Measurements from ENCODE around the gene DOCK4. TPM values are rescaled to one million over a fixed set of nuclear protein-coding genes. Genes with fewer than 3 reads are reported as not detected.

Gene DOCK4
- total RNA-seq, 4 donors from 2014 or later: 14.0 to 48.1 (median 30.9) TPM

GRCh38 chr7:112052498-112052897 is 153.7 kb downstream of the DOCK4 start:
- no peak overlapping the region for H3K27ac ChIP-seq
- no peaks in the 10 kb centered on the region for H3K9me3 ChIP-seq
- intact Hi-C loops (cut with DNase I): no loop called here
- H3K4me1 ChIP-seq: peaks cover 0 to 6% of the 10 kb centered on the region in 2 donors
- no peaks in the 10 kb centered on the region for H3K36me3 ChIP-seq
- TF ChIP-seq, protein P1, sequence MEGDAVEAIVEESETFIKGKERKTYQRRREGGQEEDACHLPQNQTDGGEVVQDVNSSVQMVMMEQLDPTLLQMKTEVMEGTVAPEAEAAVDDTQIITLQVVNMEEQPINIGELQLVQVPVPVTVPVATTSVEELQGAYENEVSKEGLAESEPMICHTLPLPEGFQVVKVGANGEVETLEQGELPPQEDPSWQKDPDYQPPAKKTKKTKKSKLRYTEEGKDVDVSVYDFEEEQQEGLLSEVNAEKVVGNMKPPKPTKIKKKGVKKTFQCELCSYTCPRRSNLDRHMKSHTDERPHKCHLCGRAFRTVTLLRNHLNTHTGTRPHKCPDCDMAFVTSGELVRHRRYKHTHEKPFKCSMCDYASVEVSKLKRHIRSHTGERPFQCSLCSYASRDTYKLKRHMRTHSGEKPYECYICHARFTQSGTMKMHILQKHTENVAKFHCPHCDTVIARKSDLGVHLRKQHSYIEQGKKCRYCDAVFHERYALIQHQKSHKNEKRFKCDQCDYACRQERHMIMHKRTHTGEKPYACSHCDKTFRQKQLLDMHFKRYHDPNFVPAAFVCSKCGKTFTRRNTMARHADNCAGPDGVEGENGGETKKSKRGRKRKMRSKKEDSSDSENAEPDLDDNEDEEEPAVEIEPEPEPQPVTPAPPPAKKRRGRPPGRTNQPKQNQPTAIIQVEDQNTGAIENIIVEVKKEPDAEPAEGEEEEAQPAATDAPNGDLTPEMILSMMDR (IDR thresholded peaks at IDR 0.05): no peak
- no peak for TF ChIP-seq POLR2A (IDR thresholded peaks at IDR 0.05)
- H3K27me3 ChIP-seq: no peaks in the 10 kb centered on the region
- H3K4me3 ChIP-seq (replicated peaks in 1 of 3): no peak overlapping the region
- WGBS, 2 donors: 82 to 91% methylated on average over 1 of the region's 1 CpG
- no peak for DNase-seq

DNA sequence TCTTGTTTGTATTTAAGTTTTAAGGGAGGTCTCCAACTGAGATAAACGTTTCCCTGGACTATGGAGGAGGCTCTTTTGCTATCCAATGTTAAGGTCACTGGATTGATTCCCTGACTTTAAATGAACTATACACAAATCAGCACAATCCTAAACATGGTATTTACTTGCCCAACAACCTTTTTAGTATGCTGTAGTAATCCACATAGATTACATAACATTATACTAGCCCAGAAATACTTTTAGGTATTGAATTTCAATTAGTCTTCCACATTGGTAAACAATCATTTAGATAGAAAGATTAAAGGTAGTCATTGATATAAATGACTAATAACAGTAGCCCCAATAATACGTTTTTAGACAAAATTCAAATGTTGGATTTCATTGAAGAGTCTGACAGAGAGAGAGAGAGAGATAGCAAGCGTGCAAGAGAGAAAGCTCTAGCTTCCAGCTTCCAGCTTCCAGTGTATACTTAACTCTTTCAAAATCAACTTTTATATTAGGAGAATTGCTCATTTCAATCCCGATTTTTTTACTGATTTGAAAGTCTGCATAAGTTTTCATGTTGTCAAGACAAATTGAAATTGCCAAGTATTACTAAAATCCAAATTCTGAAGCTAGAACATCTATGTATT is 155.8 kb downstream of the DOCK4 start:
- Histone ChIP-seq H3K36me3 (no peaks in the 10 kb centered on the region), H3K4me3 (replicated peaks in 1 of 3) (no peak overlapping the region), H3K4me1 (peaks cover 0 to 6% of the 10 kb centered on the region in 2 donors), H3K27me3 (no peaks in the 10 kb centered on the region), H3K27ac (no peak overlapping the region), H3K9me3 (no peaks in the 10 kb centered on the region)
- TF ChIP-seq POLR2A (IDR thresholded peaks at IDR 0.05): no peak
- TF ChIP-seq, protein P1 (IDR thresholded peaks at IDR 0.05): no peak
- intact Hi-C loops (cut with DNase I): no loop called here
- no peak for DNase-seq
- whole genome bisulfite sequencing, 2 donors: 49 to 55% methylated on average over 4 of the region's 4 CpGs

- Histone ChIP-seq H3K27ac (no peak overlapping the region), H3K4me1 (peaks cover 0 to 6% of the 10 kb centered on the region in 2 donors), H3K9me3 (no peaks in the 10 kb centered on the region), H3K27me3 (no peaks in the 10 kb centered on the region), H3K36me3 (no peaks in the 10 kb centered on the region), H3K4me3 (replicated peaks in 1 of 3) (no peak overlapping the region)
- 80 to 83% methylated on average over 2 of the region's 2 CpGs for WGBS, 2 donors
- no peak for DNase-seq
- intact Hi-C loops (cut with DNase I): no loop called here
- TF ChIP-seq, protein P1 (IDR thresholded peaks at IDR 0.05): no peak
- no peak for TF ChIP-seq POLR2A (IDR thresholded peaks at IDR 0.05)
These were observed 156.5 kb downstream of the DOCK4 start for GRCh38 chr7:112049555-112050249.

DNA sequence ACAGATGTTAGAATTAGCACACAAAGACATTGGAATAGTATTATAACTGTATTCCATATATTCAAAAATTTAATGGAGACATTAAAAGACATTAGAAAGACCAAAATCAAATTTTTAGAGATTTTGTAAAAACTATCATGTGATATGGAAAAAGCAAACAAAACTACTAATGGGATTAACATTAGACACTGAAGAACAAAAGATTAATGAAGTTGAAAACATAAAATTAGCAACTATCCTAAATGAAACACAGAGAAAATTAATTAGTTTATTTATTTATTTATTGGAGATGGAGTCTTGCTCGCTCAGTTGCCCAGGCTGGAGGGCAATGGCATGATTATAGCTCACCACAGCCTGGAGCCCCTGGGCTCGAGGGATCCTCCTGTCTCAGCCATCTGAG is 158.8 kb downstream of the DOCK4 start:
- H3K9me3 ChIP-seq: no peaks in the 10 kb centered on the region
- no peak overlapping the region for H3K27ac ChIP-seq
- DNase-seq: no peak
- no peak overlapping the region for H3K4me3 ChIP-seq (replicated peaks in 1 of 3)
- no peaks in the 10 kb centered on the region for H3K27me3 ChIP-seq
- TF ChIP-seq, protein P1 (IDR thresholded peaks at IDR 0.05): no peak
- TF ChIP-seq POLR2A (IDR thresholded peaks at IDR 0.05): no peak
- intact Hi-C loops (cut with DNase I): no loop called here
- H3K36me3 ChIP-seq: no peaks in the 10 kb centered on the region
- WGBS, 2 donors: 86 to 94% methylated on average over 2 of the region's 2 CpGs
- H3K4me1 ChIP-seq: no peaks in the 10 kb centered on the region

DNA sequence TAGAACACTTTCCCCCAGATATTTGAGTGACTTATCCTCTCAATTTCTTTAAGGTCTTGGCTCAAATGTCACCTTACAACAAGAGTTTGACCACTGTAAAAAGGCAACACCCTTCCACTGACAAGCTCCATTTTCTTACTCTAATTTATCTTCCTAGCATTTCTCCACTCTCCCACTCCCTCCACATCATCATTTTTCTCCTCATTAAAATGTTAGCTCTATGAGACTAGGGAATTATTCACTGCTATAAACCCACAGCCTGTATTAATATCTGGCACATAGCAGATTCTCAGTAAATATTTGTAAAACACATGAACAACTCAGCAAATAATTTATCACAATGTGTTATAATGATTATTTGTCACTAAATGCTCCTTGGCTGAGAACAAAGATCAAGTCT is 161.0 kb downstream of the DOCK4 start:
- Histone ChIP-seq H3K9me3 (no peaks in the 10 kb centered on the region), H3K36me3 (no peaks in the 10 kb centered on the region), H3K27me3 (no peaks in the 10 kb centered on the region), H3K4me3 (replicated peaks in 1 of 3) (no peak overlapping the region), H3K4me1 (no peaks in the 10 kb centered on the region), H3K27ac (no peak overlapping the region)
- intact Hi-C loops (cut with DNase I): no loop called here
- TF ChIP-seq POLR2A (IDR thresholded peaks at IDR 0.05): no peak
- TF ChIP-seq, protein P1 (IDR thresholded peaks at IDR 0.05): no peak
- DNase-seq: no peak

Data from thyroid gland (tissue), 4 donors.